ENCODE measurements around the gene CEP131.

DNA sequence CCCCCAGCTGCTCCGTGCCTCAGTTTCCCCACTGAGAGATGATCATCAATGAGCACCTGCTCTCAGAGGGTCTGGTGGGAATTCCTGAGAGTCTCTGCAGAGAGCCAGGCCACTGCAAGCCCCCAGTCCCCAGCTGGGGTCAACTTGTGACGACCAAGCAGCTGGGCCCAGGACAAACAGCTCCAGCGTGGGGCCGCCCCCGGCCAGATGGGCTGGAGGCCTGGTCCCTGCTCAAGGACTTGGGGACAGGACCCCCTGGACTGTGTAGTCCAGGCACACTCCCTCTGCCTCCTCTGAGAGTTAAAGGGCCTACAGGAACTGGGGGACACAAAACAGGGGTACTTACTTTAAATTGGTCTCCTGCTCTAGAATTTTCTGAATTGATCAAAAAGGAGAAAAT is 40.2 kb downstream of the CEP131 start:
- no peak for TF ChIP-seq POLR2A (IDR thresholded peaks at IDR 0.05)
- TF ChIP-seq, protein P1, sequence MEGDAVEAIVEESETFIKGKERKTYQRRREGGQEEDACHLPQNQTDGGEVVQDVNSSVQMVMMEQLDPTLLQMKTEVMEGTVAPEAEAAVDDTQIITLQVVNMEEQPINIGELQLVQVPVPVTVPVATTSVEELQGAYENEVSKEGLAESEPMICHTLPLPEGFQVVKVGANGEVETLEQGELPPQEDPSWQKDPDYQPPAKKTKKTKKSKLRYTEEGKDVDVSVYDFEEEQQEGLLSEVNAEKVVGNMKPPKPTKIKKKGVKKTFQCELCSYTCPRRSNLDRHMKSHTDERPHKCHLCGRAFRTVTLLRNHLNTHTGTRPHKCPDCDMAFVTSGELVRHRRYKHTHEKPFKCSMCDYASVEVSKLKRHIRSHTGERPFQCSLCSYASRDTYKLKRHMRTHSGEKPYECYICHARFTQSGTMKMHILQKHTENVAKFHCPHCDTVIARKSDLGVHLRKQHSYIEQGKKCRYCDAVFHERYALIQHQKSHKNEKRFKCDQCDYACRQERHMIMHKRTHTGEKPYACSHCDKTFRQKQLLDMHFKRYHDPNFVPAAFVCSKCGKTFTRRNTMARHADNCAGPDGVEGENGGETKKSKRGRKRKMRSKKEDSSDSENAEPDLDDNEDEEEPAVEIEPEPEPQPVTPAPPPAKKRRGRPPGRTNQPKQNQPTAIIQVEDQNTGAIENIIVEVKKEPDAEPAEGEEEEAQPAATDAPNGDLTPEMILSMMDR (IDR thresholded peaks at IDR 0.05), result no peak
